ENCODE data around the gene ACOT7.

DNA sequence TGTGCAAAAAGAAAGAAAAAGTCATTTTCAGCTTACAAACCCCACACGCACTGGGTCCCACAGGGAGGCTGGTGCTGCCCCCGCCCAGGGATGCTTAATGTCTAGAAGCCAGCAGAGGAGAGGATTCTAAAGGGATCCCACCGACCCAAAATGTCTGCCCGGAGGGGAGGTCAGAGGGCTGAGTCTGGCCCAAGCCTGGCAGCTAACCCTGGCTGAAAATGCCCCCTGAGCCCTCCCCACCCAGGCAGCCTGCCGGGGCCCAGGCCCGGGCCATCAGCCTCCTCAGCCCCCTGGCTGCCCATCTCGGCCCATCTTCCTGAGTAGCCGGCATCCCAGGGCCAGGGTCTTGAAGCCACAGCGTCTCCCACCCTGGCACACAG lies 33.5 kb downstream of the ACOT7 start:
- TF ChIP-seq, protein P1, sequence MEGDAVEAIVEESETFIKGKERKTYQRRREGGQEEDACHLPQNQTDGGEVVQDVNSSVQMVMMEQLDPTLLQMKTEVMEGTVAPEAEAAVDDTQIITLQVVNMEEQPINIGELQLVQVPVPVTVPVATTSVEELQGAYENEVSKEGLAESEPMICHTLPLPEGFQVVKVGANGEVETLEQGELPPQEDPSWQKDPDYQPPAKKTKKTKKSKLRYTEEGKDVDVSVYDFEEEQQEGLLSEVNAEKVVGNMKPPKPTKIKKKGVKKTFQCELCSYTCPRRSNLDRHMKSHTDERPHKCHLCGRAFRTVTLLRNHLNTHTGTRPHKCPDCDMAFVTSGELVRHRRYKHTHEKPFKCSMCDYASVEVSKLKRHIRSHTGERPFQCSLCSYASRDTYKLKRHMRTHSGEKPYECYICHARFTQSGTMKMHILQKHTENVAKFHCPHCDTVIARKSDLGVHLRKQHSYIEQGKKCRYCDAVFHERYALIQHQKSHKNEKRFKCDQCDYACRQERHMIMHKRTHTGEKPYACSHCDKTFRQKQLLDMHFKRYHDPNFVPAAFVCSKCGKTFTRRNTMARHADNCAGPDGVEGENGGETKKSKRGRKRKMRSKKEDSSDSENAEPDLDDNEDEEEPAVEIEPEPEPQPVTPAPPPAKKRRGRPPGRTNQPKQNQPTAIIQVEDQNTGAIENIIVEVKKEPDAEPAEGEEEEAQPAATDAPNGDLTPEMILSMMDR (conservative IDR thresholded peaks at IDR 0.05; ENCODE audit: low read length), result no peak
- TF ChIP-seq EZH2phosphoT487 (IDR thresholded peaks at IDR 0.05; ENCODE audit: borderline replicate concordance, low read depth, low read length), result no peak

Measured in OCI-LY7 (cell line).